WERI-Rb-1 (cell line): ENCODE measurements around the gene MRPL1.

Experiments used
- DNase-seq: peaks from one replicate; pipeline ENCODE4 v3.0.0-alpha.2; 2020
- H3K27ac ChIP-seq: fragments of 250-450 bp; sonication (Bioruptor Pico); 2 replicates; pipeline ENCODE4 v1.5.1; 2020; ENCODE audit warnings: mild to moderate bottlenecking, moderate library complexity
- H3K27me3 ChIP-seq: fragments of 250-450 bp; sonication (Bioruptor Pico); 2 replicates; pipeline ENCODE4 v1.5.1; 2021; ENCODE audit warnings: mild to moderate bottlenecking, low read depth, moderate library complexity; ENCODE audit not compliant: insufficient read depth, severe bottlenecking
- H3K36me3 ChIP-seq: fragments of 250-450 bp; sonication (Bioruptor Pico); 2 replicates; pipeline ENCODE4 v1.5.1; 2020; ENCODE audit warnings: mild to moderate bottlenecking, moderate library complexity
- H3K4me3 ChIP-seq: 2 replicates; pipeline ENCODE4 v1.5.1; 2011; ENCODE audit warnings: low read depth, mild to moderate bottlenecking, control low read depth, low read length
- H3K9me3 ChIP-seq: fragments of 250-450 bp; sonication (Bioruptor Pico); 2 replicates; pipeline ENCODE4 v1.5.1; 2021; ENCODE audit warnings: mild to moderate bottlenecking, moderate library complexity; ENCODE audit not compliant: severe bottlenecking
- CTCF ChIP-seq: IDR thresholded peaks from 2 replicates; pipeline ENCODE4 v1.5.1; 2011; ENCODE audit warnings: low read depth, mild to moderate bottlenecking, control low read depth, inconsistent platforms, low read length

The MRPL1 gene

GRCh38 chr4:77872723-77873445 lies 10.3 kb downstream of the MRPL1 start:
- no peaks in the 10 kb centered on the region for H3K27me3 ChIP-seq
- no peak overlapping the region for H3K4me3 ChIP-seq
- no peak overlapping the region for H3K27ac ChIP-seq
- H3K9me3 ChIP-seq: no peaks in the 10 kb centered on the region
- DNase-seq: no peak
- no peak for TF ChIP-seq CTCF
- H3K36me3 ChIP-seq: peaks cover 28% of the 10 kb centered on the region

- peaks cover 27% of the 10 kb centered on the region for H3K36me3 ChIP-seq
- no peak for DNase-seq
- H3K27ac ChIP-seq: no peak overlapping the region
- no peaks in the 10 kb centered on the region for H3K27me3 ChIP-seq
- no peak overlapping the region for H3K4me3 ChIP-seq
- TF ChIP-seq CTCF: no peak
- no peaks in the 10 kb centered on the region for H3K9me3 ChIP-seq
These were observed 14.5 kb downstream of the MRPL1 start for GRCh38 chr4:77877167-77877566.

- TF ChIP-seq CTCF: no peak
- no peaks in the 10 kb centered on the region for H3K27me3 ChIP-seq
- H3K36me3 ChIP-seq: peaks cover 24% of the 10 kb centered on the region
- no peak for DNase-seq
- no peak overlapping the region for H3K27ac ChIP-seq
- no peaks in the 10 kb centered on the region for H3K9me3 ChIP-seq
- no peak overlapping the region for H3K4me3 ChIP-seq
These were observed 15.3 kb downstream of the MRPL1 start for GRCh38 chr4:77877771-77878565.

- H3K9me3 ChIP-seq: no peaks in the 10 kb centered on the region
- peaks cover 16% of the 10 kb centered on the region; the same call in 1 of the 2 replicates for H3K36me3 ChIP-seq
- no peak for TF ChIP-seq CTCF
- H3K27ac ChIP-seq: no peak overlapping the region
- no peak overlapping the region for H3K4me3 ChIP-seq
- DNase-seq: no peak
- no peaks in the 10 kb centered on the region for H3K27me3 ChIP-seq
These were observed 18.2 kb downstream of the MRPL1 start for GRCh38 chr4:77880784-77881183.

GRCh38 chr4:77881460-77882295 lies 19.0 kb downstream of the MRPL1 start:
- H3K36me3 ChIP-seq: peaks cover 15% of the 10 kb centered on the region; the same call in 1 of the 2 replicates
- DNase-seq: no peak
- H3K27me3 ChIP-seq: no peaks in the 10 kb centered on the region
- no peaks in the 10 kb centered on the region for H3K9me3 ChIP-seq
- no peak overlapping the region for H3K4me3 ChIP-seq
- no peak overlapping the region for H3K27ac ChIP-seq
- no peak for TF ChIP-seq CTCF
